Epithelial cell of prostate (primary cell): Measurements from ENCODE around the gene WDFY1.

Experiments used
- DNase-seq: peaks from one replicate; pipeline ENCODE4 v3.0.0-alpha.2; 2011; ENCODE audit warnings: low read depth, low spot score
- H3K27ac ChIP-seq: fragments of 450-650 bp; 2 replicates; pipeline ENCODE4 v1.5.1; 2017; ENCODE audit warnings: mild to moderate bottlenecking

WDFY1 gene

DNA sequence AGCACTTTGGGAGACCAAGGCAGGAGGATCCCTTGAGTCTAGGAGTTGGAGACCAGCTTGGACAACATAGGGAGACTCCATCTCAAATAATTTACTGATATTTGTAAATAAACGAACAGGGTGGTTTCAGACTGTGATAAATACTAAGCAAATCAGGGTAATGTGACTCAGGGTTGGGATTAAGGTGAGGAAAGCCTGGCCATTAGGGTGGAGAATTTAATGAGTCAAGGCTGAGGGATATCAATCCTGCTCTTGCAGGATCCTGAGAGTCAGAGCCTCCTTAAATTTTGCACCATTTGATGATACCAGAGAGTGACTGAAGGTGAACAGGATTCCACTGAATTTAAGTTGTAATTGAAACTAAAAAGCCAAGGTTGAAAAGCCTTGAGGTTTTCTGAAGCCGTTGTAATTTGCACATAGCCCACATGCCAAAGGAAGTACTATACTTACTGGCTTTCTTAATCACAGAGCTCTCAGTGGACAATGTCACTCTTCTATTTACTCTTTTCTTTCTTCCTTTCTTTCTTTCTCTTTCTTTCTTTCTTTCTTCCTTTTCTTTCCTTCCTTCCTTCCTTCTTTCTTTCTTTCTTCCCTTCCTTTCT lies 79.1 kb downstream of the WDFY1 start:
- H3K27ac ChIP-seq, result peak overlapping the region; percentile 60
- DNase-seq, result no peak

DNA sequence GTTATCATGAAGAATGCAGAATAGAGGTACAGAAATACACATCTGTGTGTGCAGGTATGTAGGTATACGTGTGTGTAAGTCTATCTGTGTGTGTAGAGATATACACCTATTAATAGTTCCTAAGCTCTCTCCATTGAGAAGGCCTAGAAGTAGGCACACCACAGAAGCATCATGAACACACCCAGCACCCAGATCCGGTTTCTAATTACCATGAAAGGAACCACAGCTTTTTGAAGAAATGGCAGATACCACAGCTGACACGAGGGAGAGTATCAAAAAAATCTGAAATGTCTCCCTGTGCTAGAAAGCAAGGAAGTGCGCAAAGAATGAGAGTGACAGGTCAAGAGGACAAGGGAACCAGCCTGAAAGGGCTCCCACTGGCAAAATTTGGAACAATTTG lies 80.0 kb downstream of the WDFY1 start:
- H3K27ac ChIP-seq, result peak overlapping the region; percentile 60
- no peak for DNase-seq

DNA sequence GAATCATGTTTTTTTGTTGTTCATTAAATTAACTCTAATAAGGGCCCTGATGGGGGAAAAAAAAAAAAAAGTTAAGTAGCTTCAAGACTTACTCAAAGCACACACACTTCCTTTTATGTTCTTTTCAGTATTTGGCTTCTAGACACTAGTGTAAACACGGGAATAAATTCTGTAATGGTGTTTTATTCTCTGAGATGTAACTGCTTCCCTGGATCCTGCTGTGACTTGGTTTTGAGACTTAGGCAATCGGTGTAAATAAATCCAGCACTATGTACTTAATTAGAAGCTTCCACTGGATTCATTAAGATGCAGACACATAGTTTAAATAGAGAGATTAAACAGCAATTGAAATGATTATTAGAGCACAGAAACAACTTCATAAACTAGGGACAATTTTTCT lies 81.6 kb downstream of the WDFY1 start:
- H3K27ac ChIP-seq, result no peak overlapping the region
- DNase-seq, result no peak

DNA sequence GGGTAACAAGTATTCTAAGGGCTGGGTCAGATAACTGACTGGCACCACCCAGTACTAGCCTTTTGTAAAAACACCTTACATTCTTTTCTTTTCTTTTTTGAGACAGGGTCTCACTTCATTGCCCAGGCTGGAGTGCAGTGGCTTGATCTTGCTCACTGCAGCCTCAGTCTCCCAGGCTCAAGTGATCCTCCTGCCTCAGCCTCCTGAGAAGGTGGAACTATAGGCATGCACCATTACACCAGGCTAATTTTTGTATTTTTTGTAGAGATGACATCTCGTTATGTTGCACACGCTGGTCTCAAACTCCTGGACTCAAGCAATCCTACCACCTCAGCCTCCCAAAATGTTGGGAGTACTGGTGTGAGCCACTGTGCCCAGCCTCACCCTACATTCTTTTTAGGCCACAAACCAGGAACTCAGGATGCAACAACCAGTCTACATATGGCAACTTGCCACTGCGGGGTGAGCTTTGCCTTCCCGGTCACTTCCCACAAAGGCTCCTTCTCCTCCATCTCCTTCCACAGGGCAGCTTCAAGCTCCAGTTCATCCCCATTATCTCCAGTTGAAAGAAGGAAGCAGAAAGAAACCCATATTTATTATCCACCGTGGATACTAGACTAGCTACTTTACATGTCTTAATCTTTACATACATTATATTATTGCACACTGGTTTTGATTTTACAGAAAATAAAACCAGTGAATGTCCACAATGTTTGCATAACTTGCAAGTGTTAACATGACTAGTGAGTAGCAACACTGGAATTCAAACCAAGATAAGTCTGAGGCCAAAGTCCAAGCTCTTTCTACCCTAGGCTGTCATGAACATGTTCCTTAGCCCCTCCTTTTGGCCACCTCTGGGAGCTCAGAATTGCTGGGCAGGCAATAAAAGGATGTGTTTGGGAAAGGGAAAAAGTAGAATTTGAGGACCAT lies 84.1 kb downstream of the WDFY1 start:
- DNase-seq, result peak; percentile 81
- peak overlapping the region; percentile 95 for H3K27ac ChIP-seq

DNA sequence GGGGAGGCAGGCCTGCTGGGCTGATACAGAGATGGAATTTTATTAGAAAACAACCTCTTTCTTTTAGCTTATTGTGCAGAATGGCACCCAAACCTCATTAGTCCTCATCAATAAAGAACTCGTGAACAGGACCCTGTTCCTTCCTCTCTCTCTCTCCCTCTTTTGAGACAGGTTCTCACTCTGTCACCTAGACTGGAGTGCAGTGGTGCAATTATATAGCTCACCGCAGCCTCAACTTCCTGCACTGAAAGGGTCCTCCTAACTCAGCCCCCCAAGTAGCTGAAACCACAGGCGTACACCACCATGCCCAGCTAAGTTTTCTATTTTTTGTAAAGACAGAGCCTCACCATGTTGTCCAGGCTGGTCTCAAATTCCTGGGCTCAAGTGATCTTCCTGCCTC lies 86.1 kb downstream of the WDFY1 start:
- no peak overlapping the region for H3K27ac ChIP-seq
- no peak for DNase-seq

DNA sequence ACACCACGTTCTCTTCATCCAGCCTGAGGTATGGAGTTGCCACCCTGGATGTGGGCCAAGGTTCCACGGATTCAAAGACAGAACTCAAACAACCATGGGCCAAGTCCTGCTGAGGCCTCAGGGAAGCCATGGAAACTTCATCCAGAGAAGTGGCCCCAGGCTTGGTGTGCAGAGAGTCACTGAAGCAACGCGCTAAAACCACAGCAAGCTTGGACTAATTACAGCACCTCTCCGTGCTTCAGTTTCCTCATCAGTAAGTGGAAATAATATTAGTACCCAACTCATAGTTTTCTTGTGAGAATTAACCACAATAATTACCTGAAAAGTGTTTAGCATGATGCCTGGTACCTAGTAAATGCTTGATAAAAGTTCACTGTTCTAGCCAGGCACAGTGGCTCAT lies 88.6 kb downstream of the WDFY1 start:
- no peak for DNase-seq
- no peak overlapping the region for H3K27ac ChIP-seq

DNA sequence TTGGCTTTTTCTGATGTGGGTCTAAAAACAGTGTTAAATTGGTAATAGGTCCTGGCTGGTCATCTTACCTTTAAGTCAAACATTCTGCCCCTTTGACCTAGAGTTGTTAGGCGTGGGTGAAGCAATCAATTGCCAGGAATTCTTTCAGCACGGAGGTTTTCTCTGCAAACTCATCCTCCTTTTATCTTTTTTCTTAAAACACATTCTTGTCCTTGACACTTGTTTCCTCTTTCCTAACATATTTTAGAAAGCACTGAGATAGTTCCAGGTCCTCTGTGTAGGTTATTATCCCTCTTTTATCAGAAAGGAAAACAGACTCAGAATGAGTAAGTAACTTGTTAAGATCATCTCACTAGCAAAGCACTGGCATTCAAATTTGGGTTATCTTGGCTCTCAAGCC lies 89.1 kb downstream of the WDFY1 start:
- no peak for DNase-seq
- H3K27ac ChIP-seq, result no peak overlapping the region

DNA sequence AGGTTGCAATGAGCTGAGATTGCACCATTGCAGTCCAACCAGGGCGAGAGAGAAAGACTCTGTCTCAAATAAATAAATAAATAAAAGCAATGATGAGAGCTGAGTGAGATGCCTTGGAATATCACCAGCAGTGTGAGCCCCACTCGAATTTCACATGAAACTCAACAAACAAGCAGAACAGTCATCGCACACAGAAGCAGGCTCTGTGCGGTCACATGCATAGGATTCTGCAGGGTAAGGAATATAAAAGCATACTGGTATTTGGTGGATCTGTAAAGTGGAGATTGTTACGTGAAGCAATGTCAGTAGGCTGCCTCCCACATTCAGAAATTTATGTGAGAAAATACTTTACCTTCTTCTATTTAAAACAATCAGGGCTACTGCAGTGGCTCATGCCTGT lies 89.7 kb downstream of the WDFY1 start:
- no peak for DNase-seq
- no peak overlapping the region for H3K27ac ChIP-seq

DNA sequence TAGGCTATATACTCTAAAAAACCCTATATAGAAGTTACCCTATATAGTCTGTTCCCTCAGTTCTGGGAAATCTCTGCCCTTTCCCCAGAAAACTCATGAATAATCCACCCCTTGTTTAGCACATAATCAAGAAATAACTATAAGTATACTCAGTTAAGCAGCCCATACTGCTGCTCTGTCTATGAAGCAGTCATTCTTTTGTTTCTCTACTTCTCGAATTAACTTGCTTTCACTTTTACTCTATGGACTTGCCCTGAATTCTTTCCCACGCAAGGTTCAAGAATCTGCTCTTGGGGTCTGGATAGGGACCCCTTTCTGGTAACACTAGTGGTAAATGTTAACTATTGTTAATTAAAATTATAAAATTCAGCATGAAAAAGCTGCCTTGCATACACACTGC lies 90.4 kb downstream of the WDFY1 start:
- DNase-seq, result no peak
- H3K27ac ChIP-seq, result no peak overlapping the region

DNA sequence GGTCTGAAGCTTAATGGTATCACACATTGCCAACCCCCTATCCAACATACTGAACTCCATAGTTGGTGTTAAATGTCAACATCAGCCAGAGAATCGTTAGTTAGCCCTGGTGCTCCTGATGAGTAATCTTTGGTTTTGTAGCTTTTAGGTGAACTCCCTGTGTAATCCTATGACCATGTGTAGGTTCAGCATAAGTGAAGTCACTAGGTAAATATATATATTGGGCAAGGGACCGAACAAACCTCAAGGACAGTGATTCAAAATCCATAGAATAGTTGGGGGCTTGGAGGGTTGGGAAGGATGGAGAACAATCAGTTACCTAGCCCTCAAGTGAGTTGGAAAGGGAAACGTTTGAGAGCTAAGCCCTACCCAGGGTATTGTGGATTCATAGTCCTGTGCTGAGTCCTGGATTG lies 91.7 kb downstream of the WDFY1 start:
- peak; percentile 52 for DNase-seq
- peak overlapping the region; percentile 50 for H3K27ac ChIP-seq

DNA sequence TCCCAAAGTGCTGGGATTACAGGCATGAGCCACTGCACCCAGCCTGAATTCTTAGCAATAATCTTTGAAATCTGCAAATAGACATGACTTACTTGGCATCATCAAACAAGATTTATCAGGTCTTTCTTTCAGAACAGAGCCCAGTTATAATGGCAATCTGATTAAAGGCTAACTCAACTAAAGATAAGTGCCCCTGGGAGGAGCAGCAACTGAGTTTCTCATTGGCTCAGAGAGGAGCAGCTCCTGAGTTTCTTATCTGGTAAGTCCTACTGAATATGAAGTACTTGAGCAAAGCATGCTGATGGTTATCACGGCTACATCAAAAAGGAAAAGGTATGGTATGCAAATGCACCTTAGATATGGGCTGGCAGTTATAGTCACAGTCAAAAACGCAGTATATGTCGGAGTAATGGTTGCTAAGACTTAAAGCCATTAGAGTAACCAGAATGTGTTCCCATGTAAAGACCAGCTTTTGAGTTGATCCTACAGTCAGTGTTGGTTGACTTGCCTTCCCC lies 92.8 kb downstream of the WDFY1 start:
- DNase-seq, result no peak
- no peak overlapping the region for H3K27ac ChIP-seq

DNA sequence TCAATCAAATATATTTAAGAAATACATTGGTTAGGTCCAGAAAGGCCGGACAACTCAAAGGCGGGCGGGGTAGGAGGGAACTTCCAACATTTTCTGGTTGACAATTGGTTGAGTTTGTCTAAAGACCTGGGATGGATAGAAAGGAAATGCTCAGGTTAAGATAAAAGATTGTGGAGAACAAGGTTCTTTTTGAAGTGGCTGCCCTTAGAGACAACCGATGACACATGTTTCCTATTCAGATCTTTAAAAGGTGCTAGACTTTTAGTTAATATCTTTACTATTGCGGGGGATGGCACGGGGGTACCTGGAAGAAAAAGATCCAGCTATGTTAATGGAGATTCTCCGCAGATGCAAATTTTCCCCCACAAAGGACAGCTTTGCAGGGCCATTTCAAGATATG lies 97.7 kb downstream of the WDFY1 start:
- no peak for DNase-seq
- H3K27ac ChIP-seq, result peak overlapping the region; percentile 94

DNA sequence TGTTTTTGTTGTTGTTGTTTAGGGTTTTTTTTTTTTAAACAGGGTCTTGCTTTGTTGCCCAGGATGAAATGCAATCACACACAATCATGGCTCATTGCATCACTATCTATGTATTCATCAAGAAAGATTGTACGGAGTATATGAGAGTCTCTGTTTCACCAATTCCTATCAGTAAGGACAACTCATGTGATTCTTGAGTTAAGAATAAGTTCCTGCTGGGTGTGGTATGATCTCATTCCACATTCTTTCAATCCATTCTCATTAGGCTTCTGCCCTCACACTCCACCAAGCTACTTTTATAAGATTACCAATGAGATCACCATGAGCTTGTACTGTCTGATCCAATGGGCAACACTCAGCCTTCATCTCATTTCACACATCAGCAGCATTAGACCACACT lies 98.6 kb downstream of the WDFY1 start:
- peak; percentile 85 for DNase-seq
- peak overlapping the region; percentile 94 for H3K27ac ChIP-seq

DNA sequence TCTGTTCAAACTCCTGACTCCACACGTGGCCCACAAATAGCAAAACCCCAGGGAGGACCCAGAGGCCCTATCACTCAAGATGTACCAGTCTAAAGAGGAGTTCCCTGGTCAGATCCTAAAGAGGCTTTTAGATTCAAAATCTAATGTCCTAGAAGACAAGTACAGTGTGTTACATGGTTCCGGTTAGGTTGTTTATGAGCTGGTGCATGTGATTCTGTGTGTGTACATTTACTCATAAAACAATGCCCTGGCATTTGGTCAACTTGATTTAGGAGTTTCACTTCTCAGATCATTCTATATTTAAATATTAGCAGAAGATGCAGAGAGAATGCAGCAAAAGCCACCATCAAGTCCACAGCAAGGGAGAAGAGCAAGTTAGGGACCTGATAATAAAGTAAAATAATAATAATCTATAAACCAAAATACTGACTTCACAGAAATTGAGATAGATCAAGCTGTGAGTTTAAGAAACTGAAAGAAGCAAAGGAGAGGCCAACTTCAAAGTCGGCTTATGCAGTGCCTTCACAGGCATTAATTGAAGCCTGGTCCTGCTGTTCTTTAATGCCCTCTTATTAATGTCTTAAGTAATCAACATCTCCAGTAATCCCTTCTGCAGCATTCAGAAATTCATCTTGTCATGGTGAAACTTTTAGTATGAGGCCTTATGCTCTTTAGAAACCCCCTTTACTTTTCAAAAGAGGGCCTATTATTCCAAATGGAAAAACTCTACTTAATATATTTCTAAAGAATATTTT lies 103.5 kb downstream of the WDFY1 start:
- DNase-seq, result no peak
- peak overlapping the region; percentile 35 for H3K27ac ChIP-seq

DNA sequence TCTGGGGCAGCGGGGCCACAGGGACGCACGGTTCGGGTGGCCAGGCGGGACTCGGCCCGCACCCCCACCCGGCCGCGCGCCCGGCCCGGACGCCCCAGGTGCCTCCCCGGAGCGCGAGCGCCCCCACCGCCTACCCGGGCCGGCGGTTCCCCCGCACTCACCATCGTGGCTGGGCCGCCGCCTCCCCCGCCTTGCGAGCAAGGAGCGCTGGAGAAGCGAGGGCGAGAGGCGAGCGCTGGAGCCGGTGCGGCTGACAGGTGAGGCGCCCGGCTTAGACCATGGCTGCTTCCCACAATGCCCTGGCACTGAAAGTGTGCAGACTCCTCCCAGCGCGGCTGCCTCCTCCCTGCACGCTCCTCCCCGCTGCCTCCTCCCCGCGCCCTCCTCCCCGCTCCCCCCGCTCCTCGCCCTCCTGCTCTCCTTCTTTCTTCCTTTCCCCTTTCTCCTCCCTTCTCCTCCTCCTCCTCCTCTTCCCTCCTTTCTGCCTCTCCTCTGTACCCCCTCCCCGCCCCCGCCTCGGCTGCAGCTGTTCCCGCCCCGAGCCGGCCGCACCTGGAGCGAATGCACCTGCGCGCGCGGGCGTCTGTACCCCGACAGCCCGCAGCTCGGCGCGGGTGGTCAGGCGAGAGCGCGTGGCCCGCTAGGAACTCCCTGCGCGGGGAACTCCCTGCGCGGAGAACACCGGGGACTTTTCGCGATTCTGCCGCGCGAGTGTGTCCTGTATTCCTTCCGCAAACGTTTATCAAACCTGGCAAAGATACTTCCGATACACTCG lies 107.7 kb downstream of the WDFY1 start, which contains the start of gene AP1S3:
AP1S3 (minus strand) TSS at position 296 of the 775 bp plus-strand sequence; CDS start at position 164, 132 bp downstream.
- peak within 1 kb of the TSS; percentile 75 for H3K27ac ChIP-seq
- DNase-seq, result peak; percentile 52

DNA sequence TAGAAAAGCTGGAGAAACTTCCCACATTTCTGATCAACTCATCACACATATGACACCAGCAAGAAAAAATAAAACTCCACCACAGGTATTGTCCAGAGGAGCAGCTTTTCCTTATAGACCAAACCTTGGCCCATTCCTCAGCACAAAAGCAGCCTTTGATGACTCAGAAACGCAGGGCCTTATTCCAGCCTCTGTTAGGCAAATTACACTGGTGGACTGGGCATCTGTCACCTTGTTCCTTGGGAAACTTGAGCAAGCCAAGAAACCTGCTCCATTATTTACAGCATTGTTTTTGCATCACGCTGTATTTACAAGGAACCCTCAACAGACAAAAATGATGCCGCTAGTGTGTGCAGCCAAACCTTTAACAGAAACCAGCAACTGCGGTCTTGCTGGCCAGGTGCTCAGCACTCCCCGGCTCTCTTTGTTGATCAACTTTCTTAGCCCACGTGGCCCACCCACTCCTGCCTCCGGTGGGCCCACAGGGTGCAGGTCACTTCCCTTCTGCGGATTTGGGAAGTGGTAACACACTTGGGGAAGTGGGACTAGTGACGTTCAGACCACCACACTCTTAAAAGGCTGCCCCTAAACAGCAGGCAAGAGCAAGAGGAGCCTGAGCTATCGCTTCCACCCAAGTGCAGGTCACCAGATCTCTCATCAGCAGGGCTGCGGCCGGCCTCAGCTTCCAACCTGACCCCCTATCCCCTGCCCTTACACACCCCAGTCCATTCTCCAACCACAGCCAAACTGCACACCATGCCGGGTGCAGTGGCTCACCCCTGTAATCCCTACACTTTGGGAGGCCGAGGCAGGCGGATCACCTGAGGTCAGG lies 109.2 kb downstream of the WDFY1 start:
- no peak for DNase-seq
- peak overlapping the region; percentile 75 for H3K27ac ChIP-seq

DNA sequence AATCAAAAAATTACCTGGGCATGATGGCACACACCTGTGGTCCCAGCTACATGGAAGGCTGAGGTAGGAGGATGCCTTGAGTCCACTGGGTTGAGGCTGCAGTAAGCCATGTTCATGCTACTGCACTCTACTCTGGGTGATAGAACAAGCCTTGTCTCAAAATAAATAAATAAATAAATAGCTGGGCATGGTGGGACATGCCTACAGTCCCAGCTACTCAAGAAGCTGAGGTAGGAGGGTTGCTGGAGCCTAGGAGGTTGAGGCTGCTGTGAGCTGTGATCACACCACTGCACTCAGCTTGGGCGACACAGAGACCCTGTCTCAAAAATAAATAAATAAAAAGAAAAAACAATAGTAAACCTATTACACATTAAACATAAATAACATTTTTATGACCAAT lies 110.7 kb downstream of the WDFY1 start:
- no peak for DNase-seq
- no peak overlapping the region for H3K27ac ChIP-seq

DNA sequence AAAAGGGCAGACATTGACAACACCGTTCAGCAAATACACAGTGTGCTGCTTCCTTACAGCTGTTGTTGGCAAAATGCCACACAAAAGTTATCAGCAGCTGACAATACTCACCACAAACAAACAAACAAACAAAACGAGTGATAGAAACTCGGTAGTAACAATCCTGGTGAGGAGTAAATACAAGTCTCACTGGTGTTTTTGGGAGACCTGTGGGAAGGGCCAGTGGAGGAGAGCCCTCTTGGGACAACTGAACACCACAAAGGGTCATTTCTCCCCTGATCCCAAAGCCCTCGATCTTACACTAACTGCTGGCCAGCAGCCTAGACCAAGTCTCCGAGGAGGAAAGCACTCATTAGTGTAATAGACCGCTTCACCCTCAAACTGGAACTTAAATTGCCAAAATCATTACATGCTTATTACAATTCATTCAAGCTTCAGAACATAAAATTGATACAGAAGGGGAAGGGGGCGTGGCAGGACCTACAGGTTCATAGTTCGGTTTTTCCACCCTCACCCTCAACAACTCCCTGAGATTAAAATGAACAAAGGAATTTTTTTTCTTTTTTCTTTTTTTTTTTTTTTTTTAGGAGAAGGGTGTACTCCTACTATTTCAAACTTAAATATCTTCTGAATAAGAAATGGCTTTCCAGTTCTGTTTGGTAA lies 112.8 kb downstream of the WDFY1 start:
- no peak overlapping the region for H3K27ac ChIP-seq
- no peak for DNase-seq

DNA sequence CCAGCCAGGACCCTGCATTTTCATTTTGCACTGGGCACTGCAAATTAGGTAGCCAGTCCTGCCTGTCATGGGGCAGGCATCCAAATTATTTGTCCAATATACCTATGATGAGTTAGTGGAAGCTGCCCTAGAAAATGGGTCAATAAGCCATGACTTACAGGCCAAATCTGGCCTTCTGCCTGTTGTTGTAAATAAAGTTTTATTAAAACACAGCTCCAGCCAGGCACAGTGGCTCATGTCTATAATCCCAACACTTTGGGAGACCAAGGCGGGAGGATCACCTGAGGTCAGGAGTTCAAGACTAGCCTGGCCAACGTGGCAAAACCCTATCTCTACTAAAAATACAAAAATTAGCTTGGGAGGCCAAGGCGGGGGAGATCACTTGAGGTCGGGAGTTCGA lies 116.0 kb downstream of the WDFY1 start:
- no peak for DNase-seq
- no peak overlapping the region for H3K27ac ChIP-seq
